Sigmoid colon (tissue), 3 donors: ENCODE results near the gene GP1BA.

ENCODE experiments used
- POLR2A ChIP-seq, 2 donors: fragments of 450-650 bp; IDR thresholded peaks; one replicate each; pipeline ENCODE4 v1.6.1; 2016; ENCODE audit warnings: antibody characterized with exemption in 2 of 2, mild to moderate bottlenecking in 2 of 2, moderate library complexity in 2 of 2
- TF ChIP-seq, protein P1 (sequence below), 4 experiments: fragments of 450-650 bp in 3 of 4; fragments of 200-600 bp in 1 of 4; IDR thresholded peaks; one replicate each; pipeline ENCODE4 v1.5.1; 2016 to 2019; ENCODE audit warnings: antibody characterized with exemption in 4 of 4, mild to moderate bottlenecking in 3 of 4, moderate library complexity in 2 of 4

DNA sequence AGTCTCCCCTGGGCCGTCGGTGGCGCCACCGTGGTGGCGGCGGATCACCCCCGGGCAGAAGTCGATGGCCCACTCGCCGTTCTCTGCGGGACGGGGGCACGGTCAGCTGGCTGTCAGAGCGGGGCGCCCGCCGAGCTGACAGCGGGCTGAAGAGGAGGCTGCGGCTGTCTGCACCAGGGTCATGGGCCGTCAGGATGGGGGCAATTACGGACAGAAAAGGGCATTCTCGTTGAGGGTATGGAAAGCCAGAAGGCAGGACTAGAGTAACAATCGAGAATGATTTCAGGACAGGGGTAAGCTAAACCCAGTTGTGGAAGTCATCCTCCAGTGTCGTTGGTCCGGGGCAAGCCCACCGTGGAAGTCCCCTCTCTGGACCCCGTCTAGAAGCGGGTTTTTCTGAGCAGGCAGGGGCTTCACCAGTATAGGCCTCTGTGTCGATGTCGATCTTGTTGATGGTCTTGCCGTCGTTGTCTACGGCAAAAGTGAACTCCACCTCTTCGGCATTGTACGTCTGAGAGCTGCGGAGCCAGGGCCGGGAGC is 30.9 kb upstream of the GP1BA start:
- TF ChIP-seq, protein P1, sequence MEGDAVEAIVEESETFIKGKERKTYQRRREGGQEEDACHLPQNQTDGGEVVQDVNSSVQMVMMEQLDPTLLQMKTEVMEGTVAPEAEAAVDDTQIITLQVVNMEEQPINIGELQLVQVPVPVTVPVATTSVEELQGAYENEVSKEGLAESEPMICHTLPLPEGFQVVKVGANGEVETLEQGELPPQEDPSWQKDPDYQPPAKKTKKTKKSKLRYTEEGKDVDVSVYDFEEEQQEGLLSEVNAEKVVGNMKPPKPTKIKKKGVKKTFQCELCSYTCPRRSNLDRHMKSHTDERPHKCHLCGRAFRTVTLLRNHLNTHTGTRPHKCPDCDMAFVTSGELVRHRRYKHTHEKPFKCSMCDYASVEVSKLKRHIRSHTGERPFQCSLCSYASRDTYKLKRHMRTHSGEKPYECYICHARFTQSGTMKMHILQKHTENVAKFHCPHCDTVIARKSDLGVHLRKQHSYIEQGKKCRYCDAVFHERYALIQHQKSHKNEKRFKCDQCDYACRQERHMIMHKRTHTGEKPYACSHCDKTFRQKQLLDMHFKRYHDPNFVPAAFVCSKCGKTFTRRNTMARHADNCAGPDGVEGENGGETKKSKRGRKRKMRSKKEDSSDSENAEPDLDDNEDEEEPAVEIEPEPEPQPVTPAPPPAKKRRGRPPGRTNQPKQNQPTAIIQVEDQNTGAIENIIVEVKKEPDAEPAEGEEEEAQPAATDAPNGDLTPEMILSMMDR (IDR thresholded peaks at IDR 0.05), result no peak
- no peak for TF ChIP-seq POLR2A (IDR thresholded peaks at IDR 0.05)
